Measurements from ENCODE around the gene PER2. TPM values are rescaled to one million over a fixed set of nuclear protein-coding genes. Genes with fewer than 3 reads are reported as not detected.

Gene PER2, protein sequence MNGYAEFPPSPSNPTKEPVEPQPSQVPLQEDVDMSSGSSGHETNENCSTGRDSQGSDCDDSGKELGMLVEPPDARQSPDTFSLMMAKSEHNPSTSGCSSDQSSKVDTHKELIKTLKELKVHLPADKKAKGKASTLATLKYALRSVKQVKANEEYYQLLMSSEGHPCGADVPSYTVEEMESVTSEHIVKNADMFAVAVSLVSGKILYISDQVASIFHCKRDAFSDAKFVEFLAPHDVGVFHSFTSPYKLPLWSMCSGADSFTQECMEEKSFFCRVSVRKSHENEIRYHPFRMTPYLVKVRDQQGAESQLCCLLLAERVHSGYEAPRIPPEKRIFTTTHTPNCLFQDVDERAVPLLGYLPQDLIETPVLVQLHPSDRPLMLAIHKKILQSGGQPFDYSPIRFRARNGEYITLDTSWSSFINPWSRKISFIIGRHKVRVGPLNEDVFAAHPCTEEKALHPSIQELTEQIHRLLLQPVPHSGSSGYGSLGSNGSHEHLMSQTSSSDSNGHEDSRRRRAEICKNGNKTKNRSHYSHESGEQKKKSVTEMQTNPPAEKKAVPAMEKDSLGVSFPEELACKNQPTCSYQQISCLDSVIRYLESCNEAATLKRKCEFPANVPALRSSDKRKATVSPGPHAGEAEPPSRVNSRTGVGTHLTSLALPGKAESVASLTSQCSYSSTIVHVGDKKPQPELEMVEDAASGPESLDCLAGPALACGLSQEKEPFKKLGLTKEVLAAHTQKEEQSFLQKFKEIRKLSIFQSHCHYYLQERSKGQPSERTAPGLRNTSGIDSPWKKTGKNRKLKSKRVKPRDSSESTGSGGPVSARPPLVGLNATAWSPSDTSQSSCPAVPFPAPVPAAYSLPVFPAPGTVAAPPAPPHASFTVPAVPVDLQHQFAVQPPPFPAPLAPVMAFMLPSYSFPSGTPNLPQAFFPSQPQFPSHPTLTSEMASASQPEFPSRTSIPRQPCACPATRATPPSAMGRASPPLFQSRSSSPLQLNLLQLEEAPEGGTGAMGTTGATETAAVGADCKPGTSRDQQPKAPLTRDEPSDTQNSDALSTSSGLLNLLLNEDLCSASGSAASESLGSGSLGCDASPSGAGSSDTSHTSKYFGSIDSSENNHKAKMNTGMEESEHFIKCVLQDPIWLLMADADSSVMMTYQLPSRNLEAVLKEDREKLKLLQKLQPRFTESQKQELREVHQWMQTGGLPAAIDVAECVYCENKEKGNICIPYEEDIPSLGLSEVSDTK (N-terminal part only)
- polyA plus RNA-seq (2012; ENCODE audit: insufficient read length, low read depth), result 23.7 TPM

DNA sequence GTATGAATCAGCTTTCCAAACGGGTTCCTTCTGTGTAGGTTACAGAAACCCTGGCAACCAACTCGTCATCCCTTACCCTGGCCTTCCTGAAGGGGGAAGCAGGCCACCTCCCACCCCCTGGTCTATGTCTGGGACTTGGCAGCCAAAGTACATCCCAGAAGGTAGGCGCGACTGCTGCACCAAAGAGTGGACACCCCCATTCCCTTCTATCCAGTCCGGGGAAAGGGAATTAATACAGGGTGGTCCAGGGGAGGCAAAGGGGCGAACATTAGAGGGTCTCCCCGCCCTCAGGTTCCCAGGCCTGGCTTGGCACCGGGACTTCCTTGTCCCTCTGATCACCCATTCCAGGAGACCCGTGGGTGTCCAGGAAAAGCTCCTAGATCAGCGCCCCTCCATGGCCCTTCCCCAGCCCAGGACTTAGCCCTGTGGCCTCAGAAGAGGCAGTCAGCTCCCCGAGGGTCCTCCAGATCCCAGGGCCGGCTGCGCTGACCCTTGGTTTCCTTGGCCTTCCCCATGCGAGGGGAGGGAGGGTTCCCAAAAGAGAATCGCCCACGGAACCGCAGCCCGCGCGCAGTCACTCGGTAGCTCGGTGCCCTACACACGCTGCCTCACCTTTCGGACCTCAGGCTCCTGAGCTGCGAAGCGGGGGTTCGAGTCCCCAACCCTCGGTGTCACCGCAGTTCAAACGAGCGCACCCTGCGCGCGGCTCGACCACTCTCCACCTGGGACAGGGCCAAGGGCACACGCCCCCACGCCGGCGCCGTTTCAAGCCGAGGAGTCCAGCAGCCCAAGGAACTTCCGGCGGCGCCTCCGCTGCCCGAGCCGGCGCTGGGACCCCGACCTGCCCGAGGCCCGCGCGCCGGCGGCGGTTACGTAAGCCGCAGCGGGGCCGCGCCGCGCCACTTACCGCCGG is at the start of gene PER2:
TSS of gene PER2 (minus strand) at position 874 of the 913 bp plus-strand sequence. CDS start 10,674 bp downstream, outside the sequence.
- TF ChIP-seq, protein P1, sequence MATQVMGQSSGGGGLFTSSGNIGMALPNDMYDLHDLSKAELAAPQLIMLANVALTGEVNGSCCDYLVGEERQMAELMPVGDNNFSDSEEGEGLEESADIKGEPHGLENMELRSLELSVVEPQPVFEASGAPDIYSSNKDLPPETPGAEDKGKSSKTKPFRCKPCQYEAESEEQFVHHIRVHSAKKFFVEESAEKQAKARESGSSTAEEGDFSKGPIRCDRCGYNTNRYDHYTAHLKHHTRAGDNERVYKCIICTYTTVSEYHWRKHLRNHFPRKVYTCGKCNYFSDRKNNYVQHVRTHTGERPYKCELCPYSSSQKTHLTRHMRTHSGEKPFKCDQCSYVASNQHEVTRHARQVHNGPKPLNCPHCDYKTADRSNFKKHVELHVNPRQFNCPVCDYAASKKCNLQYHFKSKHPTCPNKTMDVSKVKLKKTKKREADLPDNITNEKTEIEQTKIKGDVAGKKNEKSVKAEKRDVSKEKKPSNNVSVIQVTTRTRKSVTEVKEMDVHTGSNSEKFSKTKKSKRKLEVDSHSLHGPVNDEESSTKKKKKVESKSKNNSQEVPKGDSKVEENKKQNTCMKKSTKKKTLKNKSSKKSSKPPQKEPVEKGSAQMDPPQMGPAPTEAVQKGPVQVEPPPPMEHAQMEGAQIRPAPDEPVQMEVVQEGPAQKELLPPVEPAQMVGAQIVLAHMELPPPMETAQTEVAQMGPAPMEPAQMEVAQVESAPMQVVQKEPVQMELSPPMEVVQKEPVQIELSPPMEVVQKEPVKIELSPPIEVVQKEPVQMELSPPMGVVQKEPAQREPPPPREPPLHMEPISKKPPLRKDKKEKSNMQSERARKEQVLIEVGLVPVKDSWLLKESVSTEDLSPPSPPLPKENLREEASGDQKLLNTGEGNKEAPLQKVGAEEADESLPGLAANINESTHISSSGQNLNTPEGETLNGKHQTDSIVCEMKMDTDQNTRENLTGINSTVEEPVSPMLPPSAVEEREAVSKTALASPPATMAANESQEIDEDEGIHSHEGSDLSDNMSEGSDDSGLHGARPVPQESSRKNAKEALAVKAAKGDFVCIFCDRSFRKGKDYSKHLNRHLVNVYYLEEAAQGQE (IDR thresholded peaks at IDR 0.05; ENCODE audit: insufficient read depth in 1 of 2, low read depth in 2 of 2, low read length in 2 of 2), result no peak; a peak in 1 of 4 replicates
- peak; percentile 65; the same call in 1 of the 2 replicates for TF ChIP-seq SIN3A (IDR thresholded peaks at IDR 0.05; ENCODE audit: borderline replicate concordance, insufficient read depth, low read length)
- TF ChIP-seq TAF1 (IDR thresholded peaks at IDR 0.05; ENCODE audit: borderline replicate concordance, insufficient read depth, low read length), result no peak
- TF ChIP-seq FOXP2 (optimal IDR thresholded peaks at IDR 0.05; ENCODE audit: borderline replicate concordance, extremely low read depth, extremely low read length, insufficient read depth), result no peak
- no peak for TF ChIP-seq POLR2AphosphoS5 (IDR thresholded peaks at IDR 0.05; ENCODE audit: low read depth, low read length)

DNA sequence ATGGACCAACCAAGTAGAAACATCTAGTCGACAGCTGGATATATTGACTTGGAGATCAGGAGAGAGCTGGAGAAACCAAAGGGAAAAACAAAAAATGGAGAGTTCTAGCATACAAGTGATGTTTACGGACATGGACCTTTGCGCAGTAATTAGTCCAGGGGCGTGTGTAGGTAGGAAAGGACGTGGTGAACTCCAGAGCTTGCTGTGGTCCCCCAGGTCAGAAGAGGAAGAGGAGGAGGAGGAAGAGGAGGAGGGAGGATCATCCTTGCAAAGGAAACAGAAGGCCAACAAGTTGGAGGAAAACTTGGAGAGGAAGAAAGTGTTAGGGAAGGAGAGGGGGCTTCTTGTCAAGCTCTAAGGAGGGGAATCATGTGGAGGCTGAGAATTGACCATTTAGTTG is 49.4 kb upstream of the PER2 start:
- TF ChIP-seq, protein P1 (IDR thresholded peaks at IDR 0.05; ENCODE audit: insufficient read depth in 1 of 2, low read depth in 2 of 2, low read length in 2 of 2), result no peak
- no peak for TF ChIP-seq SIN3A (IDR thresholded peaks at IDR 0.05; ENCODE audit: borderline replicate concordance, insufficient read depth, low read length)
- no peak for TF ChIP-seq TAF1 (IDR thresholded peaks at IDR 0.05; ENCODE audit: borderline replicate concordance, insufficient read depth, low read length)
- no peak for TF ChIP-seq FOXP2 (optimal IDR thresholded peaks at IDR 0.05; ENCODE audit: borderline replicate concordance, extremely low read depth, extremely low read length, insufficient read depth)
- TF ChIP-seq POLR2AphosphoS5 (IDR thresholded peaks at IDR 0.05; ENCODE audit: low read depth, low read length), result no peak

DNA sequence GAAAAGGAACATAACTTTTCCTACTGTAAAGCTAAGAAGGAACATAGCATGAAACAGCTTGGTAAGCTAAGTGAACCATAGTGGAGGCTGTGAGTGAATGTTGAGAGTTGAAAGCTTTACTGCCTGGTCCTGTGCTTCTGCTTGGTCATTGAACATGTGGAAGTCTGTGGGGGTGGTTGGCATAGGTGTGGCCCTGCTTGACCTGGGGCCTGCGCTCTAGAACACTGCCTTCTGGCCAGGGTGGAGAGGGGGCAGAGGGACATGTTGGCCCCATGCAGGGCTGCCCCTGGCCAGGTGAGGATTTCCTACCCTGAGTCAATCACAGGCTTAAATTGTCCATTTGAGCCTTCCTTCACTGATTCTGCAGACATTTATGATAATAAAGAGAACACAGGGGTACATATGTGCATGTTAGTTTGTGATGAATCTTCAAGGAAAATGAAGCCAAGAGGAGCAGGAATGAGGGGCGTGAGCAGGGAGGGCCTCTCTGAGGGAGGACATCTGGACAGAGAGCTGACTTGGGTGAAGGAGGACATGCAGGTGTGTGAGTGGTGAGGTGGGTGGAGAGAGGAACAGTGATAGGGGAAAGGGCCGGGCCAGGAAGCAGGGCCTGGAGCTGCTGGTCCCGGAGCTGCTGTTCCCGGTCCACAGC is 48.5 kb upstream of the PER2 start:
- TF ChIP-seq, protein P1 (IDR thresholded peaks at IDR 0.05; ENCODE audit: insufficient read depth in 1 of 2, low read depth in 2 of 2, low read length in 2 of 2), result no peak
- TF ChIP-seq TAF1 (IDR thresholded peaks at IDR 0.05; ENCODE audit: borderline replicate concordance, insufficient read depth, low read length) (no peak), POLR2AphosphoS5 (IDR thresholded peaks at IDR 0.05; ENCODE audit: low read depth, low read length) (no peak), SIN3A (IDR thresholded peaks at IDR 0.05; ENCODE audit: borderline replicate concordance, insufficient read depth, low read length) (no peak), FOXP2 (optimal IDR thresholded peaks at IDR 0.05; ENCODE audit: borderline replicate concordance, extremely low read depth, extremely low read length, insufficient read depth) (no peak)
